HG02623 (cell line): Measurements from ENCODE around the gene RIN3.

Source experiments
- ATAC-seq: cut with Tn5 transposase; IDR thresholded peaks from one replicate; pipeline ENCODE4 v1.9.1; 2021; ENCODE audit warnings: moderate library complexity; ENCODE audit not compliant: unreplicated experiment

Gene RIN3

DNA sequence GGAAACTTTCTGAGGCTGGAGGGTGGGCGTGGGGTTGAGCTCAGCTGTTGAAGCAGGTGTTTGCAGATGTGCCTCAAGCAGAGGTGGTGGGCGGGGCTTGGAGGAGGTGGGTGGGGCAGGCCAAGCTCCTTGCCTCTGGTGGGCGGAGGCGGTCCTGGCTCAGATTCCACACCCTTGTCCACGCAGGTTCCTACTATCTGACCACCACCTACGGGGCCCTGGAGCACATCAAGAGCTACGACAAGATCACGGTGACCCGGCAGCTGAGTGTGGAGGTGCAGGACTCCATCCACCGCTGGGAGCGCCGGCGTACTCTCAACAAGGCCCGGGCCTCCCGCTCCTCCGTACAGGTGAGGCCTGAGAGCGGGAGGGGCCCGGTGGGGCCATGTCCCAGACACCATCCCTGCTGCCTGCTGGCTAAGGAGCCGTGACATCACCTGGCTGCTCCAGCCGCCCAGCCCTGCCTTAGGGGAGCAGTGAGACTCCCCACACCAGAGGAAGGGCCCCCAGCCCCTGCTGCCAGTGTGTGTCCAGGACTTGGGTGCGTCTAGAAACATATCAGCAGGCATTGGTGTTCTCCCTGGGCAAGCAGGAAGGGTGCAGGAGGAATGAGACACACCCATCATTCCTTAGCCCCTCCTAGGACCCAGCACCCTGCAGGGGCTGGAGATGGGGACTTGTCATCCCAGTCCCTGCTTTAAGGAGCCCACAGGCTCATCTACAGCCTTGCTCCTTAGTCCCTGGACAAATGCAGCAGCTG, 171.4 kb downstream of the RIN3 start:
- no peak for ATAC-seq

DNA sequence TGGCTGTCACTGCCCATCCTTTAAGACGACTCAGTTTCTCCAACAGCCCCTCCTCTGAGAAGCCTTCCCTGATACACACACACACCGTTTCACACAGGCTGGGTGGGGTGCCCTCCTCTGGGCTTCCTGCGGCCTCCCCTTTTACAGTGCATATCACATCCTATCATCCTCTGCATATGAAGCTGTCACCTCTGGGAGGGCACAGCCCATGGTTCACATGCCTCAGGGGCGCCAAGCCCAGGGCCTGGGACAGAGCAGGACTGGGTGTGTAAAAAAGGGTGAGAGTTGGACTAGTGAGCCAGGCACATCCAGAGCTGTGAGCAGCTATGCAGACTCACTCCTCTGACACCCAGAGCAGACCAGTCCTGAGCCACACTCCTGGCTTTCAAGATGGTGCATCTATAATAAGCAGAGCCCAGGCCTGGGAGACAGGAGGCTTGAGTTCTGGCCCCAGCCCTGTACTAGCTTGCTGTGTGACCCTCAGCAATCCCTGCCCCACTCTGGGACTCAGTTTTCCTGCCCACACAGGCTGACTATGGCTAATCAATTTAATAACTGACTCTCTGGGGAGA, 172.3 kb downstream of the RIN3 start:
- ATAC-seq: no peak

DNA sequence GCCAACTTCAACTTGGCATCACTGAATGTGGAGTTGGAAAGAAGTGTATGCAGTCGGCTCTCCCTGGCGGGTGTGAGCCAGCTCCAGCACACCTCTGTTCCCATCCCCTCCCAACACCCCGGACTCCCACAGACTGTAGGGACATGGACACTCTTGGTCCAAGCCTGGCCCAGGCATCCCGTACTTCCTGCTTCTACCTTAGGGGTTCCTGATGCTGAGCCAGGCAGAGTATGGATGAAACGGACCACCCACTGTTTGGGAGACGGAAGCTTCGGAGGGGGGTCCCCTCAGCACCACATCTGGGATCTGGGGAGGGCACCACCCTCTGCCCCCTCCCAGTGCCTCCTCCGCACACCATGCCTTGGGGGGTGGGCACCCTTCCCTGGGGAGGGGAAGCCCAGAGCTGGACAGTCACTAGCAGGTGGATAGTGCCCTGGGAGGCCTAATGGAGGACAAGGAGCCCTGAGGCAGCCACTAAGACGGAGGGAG, 172.9 kb downstream of the RIN3 start:
- ATAC-seq: no peak

DNA sequence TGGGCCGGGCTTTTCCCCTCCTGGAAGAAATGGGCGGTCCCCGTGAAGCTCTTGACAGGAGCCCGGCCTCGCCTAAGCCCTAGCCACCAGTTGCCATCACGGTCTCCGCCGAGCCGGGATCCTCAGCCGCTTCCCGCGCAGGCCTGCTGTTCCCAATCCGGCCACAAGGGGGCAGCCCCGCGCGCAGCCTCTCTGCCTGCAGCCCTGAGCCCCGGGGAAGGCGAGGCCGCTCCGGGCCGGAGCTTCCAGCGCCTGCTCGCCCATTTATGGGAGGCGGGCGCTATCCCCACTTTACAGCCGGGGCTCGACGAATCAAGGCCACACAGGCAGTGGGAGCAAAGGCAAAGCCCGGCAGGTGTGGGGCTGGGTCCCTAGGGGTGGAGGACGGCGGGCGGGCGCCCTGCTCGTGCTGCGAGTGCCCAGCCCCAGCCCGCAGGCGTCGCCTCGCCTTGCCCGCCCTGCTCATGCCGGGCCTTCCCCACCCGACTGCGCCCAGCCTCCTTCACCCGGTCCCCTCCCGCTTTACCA, 173.4 kb downstream of the RIN3 start:
- peak; percentile 51 for ATAC-seq

DNA sequence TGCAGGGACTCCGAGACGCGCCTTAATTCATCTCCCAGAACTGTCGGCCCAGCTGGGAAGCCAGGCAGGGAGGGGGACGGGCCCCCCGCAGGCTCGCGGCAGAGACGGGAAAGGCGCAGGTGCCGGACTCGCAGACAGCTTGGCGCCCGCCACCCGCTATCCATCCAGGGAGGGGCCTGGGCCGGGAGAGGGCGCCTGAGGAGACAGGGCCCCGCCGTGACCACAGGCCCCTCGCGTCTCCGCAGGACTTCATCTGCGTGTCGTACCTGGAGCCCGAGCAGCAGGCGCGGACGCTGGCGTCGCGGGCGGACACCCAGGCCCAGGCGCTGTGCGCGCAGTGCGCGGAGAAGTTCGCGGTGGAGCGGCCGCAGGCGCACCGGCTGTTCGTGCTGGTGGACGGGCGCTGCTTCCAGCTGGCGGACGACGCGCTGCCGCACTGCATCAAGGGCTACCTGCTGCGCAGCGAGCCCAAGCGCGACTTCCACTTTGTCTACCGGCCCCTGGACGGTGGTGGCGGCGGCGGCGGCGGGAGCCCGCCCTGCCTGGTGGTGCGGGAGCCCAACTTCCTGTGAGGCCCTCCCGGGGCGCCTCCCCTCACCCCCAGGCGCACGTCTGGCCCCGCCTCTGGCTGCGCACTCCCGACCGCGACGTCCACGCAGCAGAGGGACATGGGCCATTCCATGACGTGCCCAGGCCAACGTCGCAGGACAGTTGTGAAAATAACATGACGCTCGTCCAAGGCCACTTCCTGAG, 174.3 kb downstream of the RIN3 start:
- ATAC-seq: no peak

DNA sequence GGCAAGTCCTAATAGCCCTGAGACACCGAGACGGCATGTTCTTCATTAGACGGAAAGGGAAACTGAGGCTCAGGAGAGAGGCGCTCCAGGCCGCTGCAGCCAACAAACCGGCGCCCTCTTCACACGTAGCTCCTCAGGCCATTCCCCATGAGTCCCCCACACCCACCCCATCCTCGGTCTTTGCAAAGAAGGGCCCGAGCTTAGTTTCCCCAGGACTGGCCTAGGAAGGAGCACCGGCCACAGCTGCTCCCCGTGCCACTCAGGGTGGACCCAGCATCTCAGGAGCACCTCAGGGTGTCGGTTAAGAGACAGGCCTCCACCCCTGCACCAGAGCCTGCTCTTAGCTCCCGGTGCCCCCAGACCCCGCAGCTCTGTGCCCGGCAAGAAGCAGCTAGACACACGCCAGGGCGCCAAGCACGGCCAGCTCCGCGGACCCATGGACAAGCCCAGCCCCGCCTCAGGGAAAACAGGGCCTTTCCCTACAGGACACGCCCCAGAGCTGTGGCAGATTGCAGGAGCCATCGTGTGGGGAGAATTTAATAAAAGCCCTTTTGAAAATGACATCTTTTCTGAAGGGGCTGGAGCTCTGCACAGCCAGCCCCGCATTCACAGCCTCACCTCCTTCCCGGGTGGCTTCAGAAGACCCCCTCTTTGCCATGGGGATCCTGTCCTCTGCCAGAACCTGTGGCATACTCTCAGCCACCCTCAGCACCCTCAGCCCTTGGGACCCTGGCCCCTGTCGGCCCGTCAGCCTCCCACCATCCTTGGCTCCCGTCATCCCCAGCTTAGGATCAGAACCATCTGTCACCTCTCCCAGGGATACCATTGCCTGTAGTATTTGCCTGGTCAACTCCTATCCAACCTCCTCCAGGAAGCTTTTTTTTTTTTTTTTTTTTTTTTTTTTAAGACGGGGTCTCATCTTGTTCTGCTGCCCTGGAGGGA, 175.1 kb downstream of the RIN3 start:
- no peak for ATAC-seq

DNA sequence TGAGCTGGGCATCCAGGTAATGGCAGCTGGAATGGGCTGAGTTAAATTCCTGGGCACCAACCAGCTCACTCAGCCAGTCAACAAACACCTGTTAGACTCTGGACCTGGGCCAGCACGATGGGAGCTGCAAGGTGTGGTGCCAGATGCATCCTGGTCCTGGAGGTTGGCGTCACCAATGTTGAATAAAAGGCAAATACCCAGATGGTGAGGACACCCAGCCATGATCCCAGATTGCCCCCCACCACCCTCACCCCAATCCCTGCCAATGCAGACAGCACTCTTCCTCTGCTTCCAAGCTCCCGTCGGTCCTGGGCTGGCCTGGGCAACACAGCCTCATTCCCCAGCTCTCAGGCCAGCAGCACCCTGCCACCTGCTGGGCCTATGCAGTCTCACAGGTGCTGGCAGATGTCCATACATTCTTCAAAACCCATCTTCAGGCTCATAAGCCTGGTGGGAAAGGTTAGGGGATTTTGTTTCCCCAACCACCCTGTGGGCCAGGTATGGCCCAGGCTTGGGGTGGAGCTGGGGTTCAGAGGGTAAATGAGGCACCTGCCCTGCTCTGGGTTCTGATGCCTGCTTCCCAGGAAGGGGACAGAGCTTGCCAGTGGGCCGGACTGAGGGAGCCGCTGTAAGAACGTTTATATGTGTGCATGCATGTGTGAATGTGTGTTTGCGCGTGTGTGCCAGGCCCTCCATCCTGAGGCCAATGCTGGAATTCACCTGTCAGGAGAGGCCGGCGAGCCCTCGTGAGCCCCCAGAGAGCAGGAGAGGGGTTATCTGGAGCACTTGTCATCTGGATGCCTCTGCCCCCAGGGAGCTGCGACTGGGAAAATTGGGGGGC, 176.8 kb downstream of the RIN3 start:
- ATAC-seq: no peak

DNA sequence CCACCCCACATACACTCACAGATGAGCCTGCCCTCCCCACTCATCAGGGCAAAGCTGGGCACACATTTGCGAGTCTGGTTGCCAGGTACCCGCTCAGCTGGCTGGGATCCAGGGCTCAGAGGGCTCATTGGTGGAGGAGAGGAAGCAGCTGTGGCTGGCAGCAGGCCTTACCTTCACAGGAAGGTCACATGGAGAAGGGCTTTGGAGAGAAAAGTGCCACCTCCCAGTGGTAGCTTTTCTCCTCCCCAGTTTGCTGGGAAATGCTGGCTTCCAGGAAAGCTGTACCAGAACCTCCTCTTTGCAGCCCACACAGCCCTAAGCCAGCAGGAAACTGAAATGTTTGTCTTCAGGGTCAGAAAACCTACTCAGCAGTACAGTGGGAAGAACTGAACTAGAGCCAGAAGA, 179.2 kb downstream of the RIN3 start:
- ATAC-seq: no peak

DNA sequence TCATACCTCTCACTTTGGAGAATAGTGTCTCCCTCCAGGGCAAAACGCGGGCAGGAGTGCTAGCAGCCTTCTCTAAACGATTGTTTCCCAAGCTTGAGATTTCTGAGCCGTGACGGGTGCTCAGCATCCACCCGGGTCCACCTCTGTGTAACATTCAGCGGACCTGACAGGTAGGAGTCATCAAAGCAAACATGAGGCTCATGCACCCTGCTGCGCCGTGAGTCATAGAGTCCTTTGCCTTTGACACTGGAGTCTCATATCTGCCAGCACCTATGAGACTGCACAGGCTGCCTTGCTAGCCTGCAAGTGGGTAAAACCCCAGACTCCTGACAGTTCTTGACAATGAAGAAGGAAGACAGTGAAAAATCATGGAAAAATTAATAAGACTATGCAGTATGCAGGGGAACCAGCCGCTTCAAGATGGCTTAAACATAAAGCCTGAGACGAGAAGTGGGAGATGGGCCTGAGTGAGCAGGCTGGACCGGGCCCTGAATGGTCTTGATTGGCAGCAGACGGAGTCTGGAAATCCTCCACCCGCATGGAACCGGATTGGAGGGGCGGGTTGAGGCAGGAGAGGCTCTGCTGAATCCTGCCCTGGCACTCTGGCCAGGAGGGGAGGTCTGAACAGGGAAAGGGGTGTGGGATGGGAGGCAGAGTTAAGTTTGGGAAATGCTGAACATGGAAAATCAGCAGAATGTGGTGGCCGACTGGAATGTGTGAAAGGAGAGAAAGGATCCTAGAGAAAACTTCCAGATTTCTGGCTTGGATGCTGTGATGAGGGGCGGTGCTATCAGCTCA, 180.6 kb downstream of the RIN3 start:
- ATAC-seq: no peak

DNA sequence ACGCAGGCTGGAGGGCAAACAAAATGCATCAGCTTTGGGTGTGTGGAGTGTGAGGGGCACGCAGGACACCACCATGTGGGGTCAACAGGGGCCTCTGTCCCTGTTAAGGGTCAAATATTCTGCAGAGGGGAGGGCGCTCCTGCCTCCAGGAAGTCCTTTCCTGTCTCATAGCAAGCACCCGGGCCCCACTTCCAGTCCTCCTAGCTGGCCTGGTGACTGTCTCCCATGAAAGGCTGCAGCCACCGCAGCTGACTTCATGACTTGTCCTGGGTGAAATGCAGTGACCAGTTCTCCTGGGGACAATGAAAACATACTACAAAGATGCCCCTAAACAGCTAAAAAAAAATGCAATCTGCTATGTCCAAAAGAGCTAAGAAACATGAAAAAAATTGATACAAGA, 181.2 kb downstream of the RIN3 start:
- no peak for ATAC-seq

DNA sequence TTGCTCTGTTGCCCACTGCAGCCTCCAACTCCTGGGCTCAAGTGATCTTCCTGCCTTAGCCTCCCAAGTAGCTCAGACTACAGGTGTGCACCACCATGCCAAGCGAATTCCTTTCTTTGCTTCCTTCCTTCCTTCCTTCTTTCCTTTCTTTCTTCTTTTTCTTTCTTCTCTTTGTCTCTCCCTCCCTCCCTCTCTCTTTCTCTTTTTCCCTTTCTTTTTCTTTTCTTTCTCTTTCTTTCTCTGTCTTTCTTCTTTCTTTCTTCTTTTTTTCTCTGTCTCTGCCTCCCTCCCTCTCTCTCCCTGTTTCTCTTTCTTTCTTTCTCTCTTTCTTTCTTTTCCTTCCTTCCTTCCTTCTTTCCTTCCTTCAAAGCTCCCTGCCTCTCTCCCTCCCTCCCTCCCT, 182.0 kb downstream of the RIN3 start:
- no peak for ATAC-seq

DNA sequence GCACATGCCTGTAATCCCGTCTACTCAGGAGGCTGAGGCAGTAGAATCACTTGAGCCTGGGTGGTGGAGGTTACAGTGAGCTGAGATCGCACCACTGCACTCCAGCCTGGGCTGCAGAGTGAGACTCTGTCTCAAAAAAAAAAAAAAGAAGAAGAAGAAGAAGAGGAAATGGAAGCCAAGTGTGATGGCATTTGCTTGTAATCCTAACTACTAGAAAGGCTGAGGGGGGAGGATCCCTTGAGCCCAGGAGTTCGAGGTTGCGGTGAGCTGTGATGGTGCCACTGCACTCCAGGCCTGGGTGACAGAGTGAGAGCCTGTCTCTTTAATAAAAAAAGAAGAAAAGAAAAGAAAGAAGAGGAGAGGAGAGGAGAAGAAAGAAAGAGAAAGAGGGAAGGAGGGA, 182.8 kb downstream of the RIN3 start:
- no peak for ATAC-seq

DNA sequence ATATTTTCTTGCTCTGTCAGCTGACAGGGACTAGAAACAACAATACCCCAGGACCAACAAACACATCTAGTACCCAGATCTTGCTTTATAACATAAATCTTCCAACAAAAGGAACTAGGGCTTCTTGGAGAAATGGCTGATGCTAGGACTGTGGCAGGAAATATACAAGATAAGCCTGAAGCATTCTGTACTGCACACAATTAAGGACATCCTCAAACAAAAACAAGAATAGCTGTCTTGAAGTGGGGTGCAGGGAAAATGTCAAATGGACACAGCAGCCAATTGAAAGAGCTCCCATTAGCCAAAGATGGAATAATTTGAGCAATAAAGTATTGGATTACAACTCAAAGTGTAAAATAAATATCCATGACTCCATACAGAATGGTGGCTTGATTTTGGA, 184.8 kb downstream of the RIN3 start:
- ATAC-seq: no peak

DNA sequence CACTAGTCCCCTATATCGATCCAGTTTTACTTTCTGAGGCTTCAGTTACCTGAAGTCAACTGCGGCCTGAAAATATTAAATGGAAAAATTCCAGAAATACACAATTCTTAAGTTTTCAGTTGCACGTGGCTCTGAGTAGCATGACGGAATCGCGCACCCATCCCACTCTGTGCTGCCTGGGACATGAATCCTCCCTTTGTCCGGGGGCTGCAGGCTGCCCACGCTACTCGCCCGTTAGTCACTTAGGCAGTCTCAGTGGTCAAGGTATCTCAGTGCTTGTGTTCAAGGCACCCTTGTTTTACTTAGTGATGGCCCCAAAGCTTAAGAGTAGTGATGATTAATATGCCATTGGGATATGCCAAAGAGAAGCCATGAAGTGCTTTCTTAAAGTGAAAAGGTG, 188.2 kb downstream of the RIN3 start:
- ATAC-seq: no peak

DNA sequence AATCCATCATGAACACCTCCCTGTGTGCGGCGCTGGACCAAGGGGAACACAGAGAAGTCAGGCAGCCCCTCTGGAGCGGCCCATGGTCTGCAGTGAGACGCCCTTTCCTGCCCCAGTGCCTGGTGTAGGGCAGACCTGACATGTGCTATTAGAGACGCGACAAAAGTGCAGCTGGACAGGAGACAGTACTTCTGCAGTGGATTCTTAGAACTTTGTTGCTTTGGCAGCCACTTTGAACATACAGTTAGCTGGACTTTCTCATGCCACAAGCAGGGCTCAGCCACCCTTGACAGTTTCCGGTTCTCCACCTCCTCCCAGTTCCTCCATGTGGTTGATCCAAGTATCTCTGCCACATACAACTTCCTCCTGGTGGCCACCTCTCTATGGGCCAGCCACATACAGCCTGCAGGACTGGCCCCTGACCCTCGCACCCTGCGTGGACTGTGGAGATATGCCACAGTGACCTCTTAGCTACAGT, 188.9 kb downstream of the RIN3 start:
- ATAC-seq: no peak

DNA sequence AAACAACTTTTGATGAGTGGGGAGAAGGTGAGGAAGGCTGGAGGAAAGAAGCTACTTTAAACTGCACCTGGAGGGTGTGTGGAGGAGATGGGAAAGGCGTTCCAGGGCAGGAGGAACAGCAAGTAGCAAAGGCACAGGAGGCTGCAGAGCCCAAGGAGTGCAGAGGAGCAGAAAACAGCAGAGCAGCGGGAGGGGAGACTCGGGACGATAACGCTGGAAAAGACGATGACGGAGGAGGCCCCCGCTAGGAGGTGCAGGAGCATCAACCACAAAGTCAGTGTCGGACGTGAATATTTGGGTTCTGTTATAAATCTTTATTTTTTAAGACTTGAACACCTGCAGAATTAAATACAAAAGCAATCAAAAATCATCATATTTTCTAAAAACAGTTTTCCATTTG, 189.9 kb downstream of the RIN3 start:
- ATAC-seq: no peak

DNA sequence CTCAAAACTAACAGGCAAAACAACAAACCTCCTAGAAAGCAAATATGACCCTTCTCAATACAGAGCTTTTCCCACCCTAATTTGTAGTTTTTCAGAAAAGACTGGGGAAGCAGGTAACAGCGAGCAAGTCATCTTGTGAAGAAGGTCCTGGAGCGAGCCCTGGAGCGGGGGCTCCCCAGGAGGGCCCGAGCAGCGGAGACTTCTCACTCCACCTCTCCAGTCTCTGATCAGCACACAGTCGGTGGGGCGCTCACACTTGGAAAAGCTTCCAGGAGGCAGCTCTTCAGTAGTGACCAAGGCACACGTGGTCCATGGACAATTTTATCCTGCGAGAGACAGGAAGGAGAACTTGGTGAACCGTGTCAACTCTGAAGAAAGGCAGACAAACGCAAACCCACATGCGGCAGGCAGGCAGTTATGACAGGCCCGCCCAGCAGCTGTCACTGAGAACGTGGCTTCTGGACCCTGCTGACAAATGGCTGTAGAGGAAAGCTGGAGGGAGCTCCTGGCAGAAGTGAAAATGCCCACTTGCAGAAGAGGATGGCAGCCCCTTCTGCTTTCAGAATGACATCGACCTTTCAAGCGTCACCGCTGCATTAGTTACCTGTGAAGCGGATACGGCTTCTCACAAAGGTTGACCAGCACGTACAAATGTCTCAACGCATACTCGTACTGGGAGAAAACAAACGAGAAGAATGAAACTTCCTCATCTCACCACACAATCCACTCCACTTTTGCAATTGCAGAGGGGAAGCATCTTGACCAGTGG, 190.6 kb downstream of the RIN3 start:
- peak; percentile 86 for ATAC-seq

DNA sequence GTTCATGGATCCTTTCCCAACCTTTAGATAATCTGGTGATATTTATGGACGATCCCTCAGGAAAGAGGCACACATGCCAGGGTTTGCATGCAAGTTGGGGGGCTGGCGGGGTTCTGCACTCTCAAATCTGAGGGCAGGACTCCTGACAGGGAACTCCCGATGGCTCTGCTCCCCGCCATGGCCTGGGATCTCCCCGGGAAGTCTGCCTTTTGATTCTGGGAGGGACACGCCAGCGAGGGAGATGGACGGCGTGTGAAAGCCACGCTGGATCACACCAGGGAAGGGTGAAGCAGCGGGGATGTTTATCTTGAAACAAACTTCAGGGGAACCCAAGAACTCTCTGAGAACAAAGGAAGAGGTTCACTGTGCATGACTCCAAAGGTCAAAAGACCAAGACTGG, 191.2 kb downstream of the RIN3 start:
- no peak for ATAC-seq
